Measurements from ENCODE around the gene KLHL24. TPM values are rescaled to one million over a fixed set of nuclear protein-coding genes. Genes with fewer than 3 reads are reported as not detected.
"Not testable (repeated sequence)": the region's sequence is repeated elsewhere in the genome, so short reads cannot be mapped to it uniquely, and the experiment has no call there.

Gene KLHL24
- total RNA-seq, 4 donors from 2014 or later, result 28.4 to 108 (median 65.4) TPM

DNA sequence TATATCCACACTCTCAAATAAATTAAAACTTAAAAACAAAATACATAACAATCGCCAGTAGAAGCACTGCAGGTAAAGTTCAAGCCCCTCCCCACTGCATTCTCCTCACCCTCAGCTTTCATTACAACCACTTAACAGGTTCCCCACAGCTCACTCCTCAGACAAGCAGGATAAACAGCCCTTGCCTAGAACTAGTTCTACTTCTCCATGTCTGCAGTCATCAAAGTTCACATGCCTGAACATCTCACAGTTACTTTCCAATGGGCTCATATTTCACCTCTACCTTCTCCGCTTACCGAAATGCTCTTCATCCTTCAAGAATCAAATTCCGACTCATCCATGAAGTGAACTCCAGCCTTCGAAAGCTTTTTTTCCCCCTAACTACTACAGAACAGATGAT lies 66.3 kb downstream of the KLHL24 start:
- in situ Hi-C loops (cut with MboI; ENCODE audit: low pct_ligation_motif_present in 1 of 4, low pct_unique_long_range_greater_than_20kb in 1 of 4, low sequenced_read_pairs in 3 of 4), result no loop called here
- Histone ChIP-seq H3K4me1 (peaks cover 11 to 23% (median 14%) of the 10 kb centered on the region in 4 donors), H3K9me3 (no peaks in the 10 kb centered on the region), H3K27ac (no peak overlapping the region), H3K36me3 (no peaks in the 10 kb centered on the region), H3K27me3 (no peaks in the 10 kb centered on the region), H3K4me3 (no peak overlapping the region)
- intact Hi-C loops (cut with DNase I; ENCODE audit: low total_unique reads), result no loop called here
- WGBS, 2 donors (ENCODE audit: low coverage in 1 of 2), result 92 to 94% methylated on average over 3 to 5 of the region's 5 CpGs
- DNase-seq, result no peak
- TF ChIP-seq POLR2A (IDR thresholded peaks at IDR 0.05) (no peak), EP300 (IDR thresholded peaks at IDR 0.05; ENCODE audit: low read depth) (no peak), POLR2AphosphoS5 (IDR thresholded peaks at IDR 0.05) (no peak)
- TF ChIP-seq, protein P1, sequence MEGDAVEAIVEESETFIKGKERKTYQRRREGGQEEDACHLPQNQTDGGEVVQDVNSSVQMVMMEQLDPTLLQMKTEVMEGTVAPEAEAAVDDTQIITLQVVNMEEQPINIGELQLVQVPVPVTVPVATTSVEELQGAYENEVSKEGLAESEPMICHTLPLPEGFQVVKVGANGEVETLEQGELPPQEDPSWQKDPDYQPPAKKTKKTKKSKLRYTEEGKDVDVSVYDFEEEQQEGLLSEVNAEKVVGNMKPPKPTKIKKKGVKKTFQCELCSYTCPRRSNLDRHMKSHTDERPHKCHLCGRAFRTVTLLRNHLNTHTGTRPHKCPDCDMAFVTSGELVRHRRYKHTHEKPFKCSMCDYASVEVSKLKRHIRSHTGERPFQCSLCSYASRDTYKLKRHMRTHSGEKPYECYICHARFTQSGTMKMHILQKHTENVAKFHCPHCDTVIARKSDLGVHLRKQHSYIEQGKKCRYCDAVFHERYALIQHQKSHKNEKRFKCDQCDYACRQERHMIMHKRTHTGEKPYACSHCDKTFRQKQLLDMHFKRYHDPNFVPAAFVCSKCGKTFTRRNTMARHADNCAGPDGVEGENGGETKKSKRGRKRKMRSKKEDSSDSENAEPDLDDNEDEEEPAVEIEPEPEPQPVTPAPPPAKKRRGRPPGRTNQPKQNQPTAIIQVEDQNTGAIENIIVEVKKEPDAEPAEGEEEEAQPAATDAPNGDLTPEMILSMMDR (IDR thresholded peaks at IDR 0.05), result no peak

DNA sequence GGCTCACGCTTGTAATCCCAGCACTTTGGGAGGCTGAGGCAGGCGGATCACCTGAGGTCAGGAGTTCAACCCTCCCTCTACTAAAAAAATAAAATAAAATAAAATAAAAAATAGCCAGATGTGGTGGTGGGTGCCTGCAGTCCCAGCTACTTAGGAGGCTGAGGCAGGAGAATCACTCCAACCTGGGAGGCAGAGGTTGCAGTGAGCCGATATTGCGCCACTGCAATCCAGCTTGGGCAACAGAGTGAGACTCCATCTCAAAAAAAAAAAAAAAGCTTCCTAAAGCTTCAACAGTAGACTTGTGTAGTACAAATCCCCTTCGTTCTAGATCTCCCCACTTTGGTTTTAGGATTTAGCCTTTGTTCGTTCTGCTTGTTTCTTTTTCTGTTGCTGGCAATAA lies 68.5 kb downstream of the KLHL24 start:
- H3K27me3 ChIP-seq; intact Hi-C loops (cut with DNase I; ENCODE audit: low total_unique reads); DNase-seq; in situ Hi-C loops (cut with MboI; ENCODE audit: low pct_ligation_motif_present in 1 of 4, low pct_unique_long_range_greater_than_20kb in 1 of 4, low sequenced_read_pairs in 3 of 4); H3K36me3 ChIP-seq; H3K27ac ChIP-seq; H3K9me3 ChIP-seq; H3K4me3 ChIP-seq: not testable (repeated sequence)
- 80 to 90% methylated on average over 6 of the region's 6 CpGs for WGBS, 2 donors (ENCODE audit: low coverage in 1 of 2)
- H3K4me1 ChIP-seq, result peaks cover 7 to 14% (median 9%) of the 10 kb centered on the region in 4 donors

DNA sequence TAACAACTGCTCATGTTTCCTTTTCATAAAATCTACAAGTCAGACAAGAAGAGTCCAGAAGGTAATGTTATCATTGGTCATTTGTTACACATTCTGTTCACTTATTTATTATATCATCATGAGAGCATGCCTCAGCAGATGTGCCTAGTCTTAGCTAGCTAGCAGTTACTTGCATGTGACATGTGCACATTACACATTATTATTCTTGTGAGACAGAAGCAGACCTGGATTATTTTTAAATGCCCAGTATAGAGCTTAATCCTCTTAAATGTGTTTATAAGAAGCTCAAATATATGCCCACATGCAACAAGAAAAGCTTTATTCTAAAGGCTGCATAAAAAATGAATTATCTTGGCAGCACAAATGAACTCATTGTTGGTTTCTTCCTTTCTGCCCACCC lies 74.8 kb downstream of the KLHL24 start:
- in situ Hi-C loops (cut with MboI; ENCODE audit: low pct_ligation_motif_present in 1 of 4, low pct_unique_long_range_greater_than_20kb in 1 of 4, low sequenced_read_pairs in 3 of 4), result no loop called here
- no peak for DNase-seq
- Histone ChIP-seq H3K9me3 (no peaks in the 10 kb centered on the region), H3K4me3 (no peak overlapping the region), H3K27me3 (no peaks in the 10 kb centered on the region), H3K36me3 (no peaks in the 10 kb centered on the region), H3K4me1 (no peaks in the 10 kb centered on the region), H3K27ac (no peak overlapping the region)
- intact Hi-C loops (cut with DNase I; ENCODE audit: low total_unique reads), result no loop called here
- TF ChIP-seq POLR2A (IDR thresholded peaks at IDR 0.05) (no peak), POLR2AphosphoS5 (IDR thresholded peaks at IDR 0.05) (no peak), EP300 (IDR thresholded peaks at IDR 0.05; ENCODE audit: low read depth) (no peak)
- TF ChIP-seq, protein P1 (IDR thresholded peaks at IDR 0.05), result no peak

DNA sequence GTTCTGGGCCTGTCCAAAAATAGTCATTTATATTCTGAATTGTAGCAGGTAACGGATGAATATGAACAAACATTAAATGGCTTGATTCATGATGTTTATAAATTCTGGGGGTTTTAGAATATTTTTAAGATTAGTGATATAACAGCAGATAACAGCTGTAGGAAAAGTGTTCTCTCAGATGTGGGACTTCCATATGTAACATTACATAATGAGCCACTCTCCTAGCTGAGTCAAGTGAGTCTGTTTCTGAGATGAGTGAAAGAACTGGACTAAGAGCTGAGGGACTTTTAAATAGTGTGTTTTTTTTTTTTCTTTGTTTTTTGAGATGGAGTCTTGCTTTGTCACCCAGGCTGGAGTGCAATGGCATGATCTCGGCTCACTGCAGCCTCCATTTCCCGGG lies 76.1 kb downstream of the KLHL24 start:
- no peak overlapping the region for H3K27ac ChIP-seq
- TF ChIP-seq, protein P1 (IDR thresholded peaks at IDR 0.05), result no peak
- no peak for TF ChIP-seq POLR2AphosphoS5 (IDR thresholded peaks at IDR 0.05)
- TF ChIP-seq POLR2A (IDR thresholded peaks at IDR 0.05), result no peak
- no peak for TF ChIP-seq EP300 (IDR thresholded peaks at IDR 0.05; ENCODE audit: low read depth)
- H3K9me3 ChIP-seq, result no peaks in the 10 kb centered on the region
- no peaks in the 10 kb centered on the region for H3K27me3 ChIP-seq
- no peaks in the 10 kb centered on the region for H3K4me1 ChIP-seq
- intact Hi-C loops (cut with DNase I; ENCODE audit: low total_unique reads), result no loop called here
- H3K36me3 ChIP-seq, result peaks cover 0 to 8% (median 0%) of the 10 kb centered on the region in 4 donors
- 98 to 99% methylated on average over 3 of the region's 3 CpGs for WGBS, 2 donors (ENCODE audit: low coverage in 1 of 2)
- H3K4me3 ChIP-seq, result no peak overlapping the region
- DNase-seq, result no peak
- in situ Hi-C loops (cut with MboI; ENCODE audit: low pct_ligation_motif_present in 1 of 4, low pct_unique_long_range_greater_than_20kb in 1 of 4, low sequenced_read_pairs in 3 of 4), result no loop called here

DNA sequence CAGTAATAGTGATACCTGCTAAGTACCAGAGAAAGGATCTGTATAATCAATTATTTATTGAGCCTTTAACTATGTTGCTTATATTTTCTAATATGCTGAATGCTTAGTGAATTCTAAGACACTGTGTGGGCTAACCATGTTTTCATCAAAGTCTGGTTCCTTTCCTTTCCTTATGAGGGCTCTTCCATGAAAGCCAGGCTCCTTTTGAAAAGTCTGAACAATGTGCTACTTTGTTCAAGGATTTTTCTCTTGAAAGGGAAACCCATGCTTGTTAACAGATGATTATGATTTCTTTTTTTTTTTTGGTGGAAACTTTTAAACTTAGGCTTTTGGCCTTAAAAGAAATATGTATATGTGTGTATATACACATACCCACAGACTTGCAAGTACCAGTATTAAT lies 79.2 kb downstream of the KLHL24 start:
- no peaks in the 10 kb centered on the region for H3K27me3 ChIP-seq
- H3K4me1 ChIP-seq, result no peaks in the 10 kb centered on the region
- no peak overlapping the region for H3K4me3 ChIP-seq
- no peak overlapping the region for H3K27ac ChIP-seq
- no peaks in the 10 kb centered on the region for H3K9me3 ChIP-seq
- peaks cover 0 to 32% (median 8%) of the 10 kb centered on the region in 4 donors for H3K36me3 ChIP-seq
- intact Hi-C loops (cut with DNase I; ENCODE audit: low total_unique reads) (no loop called here), in situ Hi-C loops (cut with MboI; ENCODE audit: low pct_ligation_motif_present in 1 of 4, low pct_unique_long_range_greater_than_20kb in 1 of 4, low sequenced_read_pairs in 3 of 4) (no loop called here)
- DNase-seq, result no peak
- TF ChIP-seq EP300 (IDR thresholded peaks at IDR 0.05; ENCODE audit: low read depth), result no peak
- TF ChIP-seq POLR2A (IDR thresholded peaks at IDR 0.05), result no peak
- TF ChIP-seq, protein P1 (IDR thresholded peaks at IDR 0.05), result no peak
- no peak for TF ChIP-seq POLR2AphosphoS5 (IDR thresholded peaks at IDR 0.05)
